BJ (cell line): ENCODE results near the gene CFAP410. TPM values are rescaled to one million over a fixed set of nuclear protein-coding genes. Genes with fewer than 3 reads are reported as not detected.
A peak's percentile ranks its signal among the peaks of the same experiment; 100 is the strongest.
"Not testable (repeated sequence)": the region's sequence is repeated elsewhere in the genome, so short reads cannot be mapped to it uniquely, and the experiment has no call there.

ENCODE experiments used
- CTCF ChIA-PET: fragments of 350-600 bp; formaldehyde crosslinking; extraction: SDS; loops from one replicate; lab custom pipeline; 2021; ENCODE audit warnings: antibody characterized with exemption, inconsistent platforms; lab: Yijun Ruan, JAX
- POLR2A ChIA-PET: fragments of 300-600 bp; sonication (Branson Sonifier 250); formaldehyde crosslinking; extraction: SDS; loops from one replicate; lab custom pipeline; 2021; ENCODE audit warnings: antibody characterized with exemption; lab: Charles Lee
- DNase-seq: peaks from one replicate; pipeline ENCODE4 v3.0.0-alpha.2; 2011; ENCODE audit warnings: low read depth
- H3K27me3 ChIP-seq: 2 replicates; pipeline ENCODE4 v1.6.0; 2011; ENCODE audit warnings: low read length; ENCODE audit not compliant: control insufficient read depth, insufficient read depth
- H3K36me3 ChIP-seq: 2 replicates; pipeline ENCODE4 v1.5.1; 2011; ENCODE audit warnings: low read length; ENCODE audit not compliant: control insufficient read depth, insufficient read depth
- H3K4me3 ChIP-seq: 2 replicates; pipeline ENCODE4 v1.5.1; 2011; ENCODE audit warnings: low read depth, mild to moderate bottlenecking, control low read depth, low read length
- CTCF ChIP-seq: IDR thresholded peaks from 2 replicates; pipeline ENCODE4 v1.5.1; 2011; ENCODE audit warnings: low read depth, mild to moderate bottlenecking, control low read depth, inconsistent platforms, low read length, moderate library complexity; ENCODE audit not compliant: insufficient read depth
- polyA plus RNA-seq: library from polyadenylated mRNA; depleted of rRNA; stranded (reverse); fragments of >200 nt; gene quantifications from 2 replicates; pipeline ENCODE4 v1.2.3, GENCODE V29; 2011

Gene CFAP410
- polyA plus RNA-seq, 1 experiment, result 13.5 TPM

DNA sequence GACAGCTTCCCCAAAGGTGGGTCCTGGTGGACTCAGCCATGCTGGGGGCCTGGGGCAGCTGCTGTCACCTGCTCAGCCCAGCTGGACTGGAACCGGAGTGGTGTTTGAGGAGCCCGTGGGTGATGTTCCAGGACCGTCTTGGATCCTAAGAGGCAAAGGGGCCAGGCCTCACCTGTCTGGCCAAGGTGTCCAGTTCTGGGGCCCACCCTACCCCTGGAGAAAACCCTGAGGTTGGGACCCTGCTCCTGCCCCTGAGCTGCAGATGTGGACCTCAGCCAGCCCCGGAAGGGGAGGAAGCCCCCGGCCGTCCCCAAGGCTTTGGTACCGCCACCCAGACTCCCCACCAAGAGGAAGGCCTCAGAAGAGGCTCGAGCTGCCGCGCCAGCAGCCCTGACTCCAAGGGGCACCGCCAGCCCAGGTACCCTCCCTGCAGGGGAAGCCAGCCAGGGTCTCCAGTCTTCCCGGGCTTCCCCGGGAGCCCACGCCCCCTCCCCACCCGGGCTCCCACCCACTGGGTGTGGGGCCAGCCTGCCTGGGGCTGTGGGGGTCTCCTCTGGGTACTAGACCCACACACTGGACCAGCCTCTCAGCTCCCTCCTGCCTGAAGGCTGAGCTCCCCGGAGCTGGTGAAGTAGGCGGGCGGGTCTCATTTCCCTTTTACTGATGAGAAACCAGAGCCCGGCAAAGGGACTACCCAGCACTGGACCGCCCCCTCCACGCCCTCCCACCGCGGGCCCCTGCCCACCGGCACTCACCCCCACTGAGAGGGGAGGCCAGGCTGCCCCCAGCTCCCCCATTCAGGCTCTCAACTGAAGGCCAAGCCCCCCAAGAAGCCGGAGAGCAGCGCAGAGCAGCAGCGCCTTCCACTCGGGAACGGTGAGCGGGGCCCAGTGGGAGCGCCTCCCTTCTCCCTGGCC lies 52.2 kb downstream of the CFAP410 start:
- CTCF ChIA-PET, result interaction anchor here (2.0 kb wide), 1 partner anchor 11 kb away, joined by 9 read pairs; no protein-coding TSS in a partner anchor
- POLR2A ChIA-PET, result no interaction called here
- no peak for DNase-seq
- no peak for TF ChIP-seq CTCF
- H3K4me3 ChIP-seq, result no peak overlapping the region
- H3K27me3 ChIP-seq, result peaks cover 1% of the 10 kb centered on the region
- no peaks in the 10 kb centered on the region for H3K36me3 ChIP-seq

DNA sequence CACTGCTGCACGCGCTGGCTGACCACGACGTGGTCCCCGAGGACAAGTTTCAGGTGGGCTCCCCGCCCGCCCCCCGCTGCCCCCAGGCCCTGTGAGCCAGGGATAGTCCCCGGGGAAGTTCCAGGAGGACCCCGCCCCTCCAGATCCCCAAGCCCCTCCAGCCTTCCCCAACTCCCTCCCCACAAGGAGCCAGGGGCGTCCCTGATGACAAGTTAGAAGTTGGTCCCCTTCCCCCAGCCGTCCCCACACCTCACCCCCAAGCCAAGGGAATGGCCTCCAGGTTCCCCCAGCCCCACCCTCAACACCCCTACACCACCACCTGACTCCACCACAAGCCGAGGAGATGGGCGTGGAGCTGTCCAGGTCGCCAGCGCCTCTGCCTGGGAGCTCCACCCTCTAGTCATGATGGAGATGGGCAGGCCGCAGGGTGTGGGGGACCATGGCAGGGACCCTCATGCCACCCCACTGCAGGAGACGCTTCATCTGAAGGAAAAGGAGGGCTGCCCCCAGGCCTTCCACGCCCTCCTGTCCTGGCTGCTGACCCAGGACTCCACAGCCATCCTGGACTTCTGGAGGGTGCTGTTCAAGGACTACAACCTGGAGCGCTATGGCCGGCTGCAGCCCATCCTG lies 53.0 kb downstream of the CFAP410 start:
- DNase-seq, result no peak
- POLR2A ChIA-PET, result no interaction called here
- TF ChIP-seq CTCF, result no peak
- Histone ChIP-seq H3K36me3 (no peaks in the 10 kb centered on the region), H3K27me3 (peaks cover 1% of the 10 kb centered on the region), H3K4me3 (no peak overlapping the region)
- CTCF ChIA-PET, result interaction anchor here (2.0 kb wide), 1 partner anchor 12 kb away, joined by 9 read pairs; no protein-coding TSS in a partner anchor

GRCh38 chr21:44285138-44285992 lies 53.8 kb downstream of the CFAP410 start, which contains the start of gene AIRE:
AIRE (plus strand) TSS chr21:44285876; CDS start chr21:44286007, 131 bp downstream.
- DNase-seq, result no peak
- CTCF ChIA-PET, result no interaction called here
- H3K4me3 ChIP-seq, result peak within 1 kb of the TSS; percentile 16; the same call in 1 of the 2 replicates

DNA sequence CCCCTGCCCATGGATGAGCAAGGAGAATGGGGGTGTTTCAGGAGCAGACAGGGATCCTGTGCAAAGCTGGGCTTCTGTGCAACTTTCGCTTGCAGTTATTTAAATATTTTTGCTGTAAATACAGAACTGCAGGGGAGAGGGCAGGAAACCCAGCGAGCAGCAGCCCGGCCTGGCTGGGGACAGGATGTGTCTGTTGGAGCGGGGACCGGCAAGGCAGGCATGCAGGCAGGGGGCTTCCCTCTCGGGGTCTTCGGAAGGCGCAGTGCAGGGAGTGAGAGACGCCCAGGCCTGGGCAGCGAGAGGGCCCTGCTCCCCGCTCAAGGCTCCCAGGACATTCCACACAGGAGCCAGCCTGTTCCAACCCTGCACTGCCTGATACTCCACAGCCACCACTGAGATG lies 55.2 kb downstream of the CFAP410 start:
- CTCF ChIA-PET, result interaction anchor here (1.4 kb wide), 1 partner anchor 10 kb away, joined by 6 read pairs; no protein-coding TSS in a partner anchor
- DNase-seq, result no peak
- Histone ChIP-seq H3K4me3 (no peak overlapping the region), H3K27me3 (peaks cover 1% of the 10 kb centered on the region), H3K36me3 (no peaks in the 10 kb centered on the region)
- POLR2A ChIA-PET, result no interaction called here
- TF ChIP-seq CTCF, result no peak

More at GRCh38 chr21:44285138-44285992, 53.8 kb downstream of the CFAP410 start, which contains the start of gene AIRE:
- Histone ChIP-seq H3K27me3 (peaks cover 1% of the 10 kb centered on the region), H3K36me3 (no peaks in the 10 kb centered on the region)
- TF ChIP-seq CTCF, result no peak
- POLR2A ChIA-PET, result no interaction called here

- DNase-seq, POLR2A ChIA-PET, H3K36me3 ChIP-seq, H3K4me3 ChIP-seq, H3K27me3 ChIP-seq: not testable (repeated sequence)
- CTCF ChIA-PET, result interaction anchor here (1.4 kb wide), 1 partner anchor 9 kb away, joined by 6 read pairs; no protein-coding TSS in a partner anchor
Observed at GRCh38 chr21:44283211-44283785, 55.9 kb downstream of the CFAP410 start.
